22Rv1 (cell line): ENCODE data around the gene AUTS2.

Experiments
- ZFX ChIP-seq: fragments of 450-650 bp; IDR thresholded peaks from 2 replicates; pipeline ENCODE4 v1.6.1; 2017; ENCODE audit warnings: antibody characterized with exemption, borderline replicate concordance
- TF ChIP-seq, protein P1 (sequence below): fragments of 450-650 bp; IDR thresholded peaks from 2 replicates; pipeline ENCODE4 v1.5.1; 2017; ENCODE audit warnings: mild to moderate bottlenecking

DNA sequence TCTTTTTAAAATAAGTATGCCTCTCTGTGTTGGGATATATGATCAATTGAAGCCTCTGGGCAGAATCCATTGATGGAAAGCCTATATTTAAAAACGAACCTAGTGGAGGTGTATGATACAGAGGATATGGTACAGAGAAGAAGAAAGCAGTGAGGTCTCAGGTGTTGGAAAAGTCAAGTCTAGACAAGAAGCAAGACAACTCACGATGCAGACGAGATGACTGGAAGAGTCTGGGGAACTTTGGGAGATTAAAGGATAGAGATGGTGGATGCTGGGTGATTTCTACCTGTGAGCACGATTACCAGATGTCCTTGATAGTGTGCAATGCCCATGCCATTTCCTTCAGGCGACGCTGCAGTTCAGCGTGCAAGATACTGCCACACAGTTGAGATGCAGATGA, 1009.0 kb downstream of the AUTS2 start:
- TF ChIP-seq, protein P1, sequence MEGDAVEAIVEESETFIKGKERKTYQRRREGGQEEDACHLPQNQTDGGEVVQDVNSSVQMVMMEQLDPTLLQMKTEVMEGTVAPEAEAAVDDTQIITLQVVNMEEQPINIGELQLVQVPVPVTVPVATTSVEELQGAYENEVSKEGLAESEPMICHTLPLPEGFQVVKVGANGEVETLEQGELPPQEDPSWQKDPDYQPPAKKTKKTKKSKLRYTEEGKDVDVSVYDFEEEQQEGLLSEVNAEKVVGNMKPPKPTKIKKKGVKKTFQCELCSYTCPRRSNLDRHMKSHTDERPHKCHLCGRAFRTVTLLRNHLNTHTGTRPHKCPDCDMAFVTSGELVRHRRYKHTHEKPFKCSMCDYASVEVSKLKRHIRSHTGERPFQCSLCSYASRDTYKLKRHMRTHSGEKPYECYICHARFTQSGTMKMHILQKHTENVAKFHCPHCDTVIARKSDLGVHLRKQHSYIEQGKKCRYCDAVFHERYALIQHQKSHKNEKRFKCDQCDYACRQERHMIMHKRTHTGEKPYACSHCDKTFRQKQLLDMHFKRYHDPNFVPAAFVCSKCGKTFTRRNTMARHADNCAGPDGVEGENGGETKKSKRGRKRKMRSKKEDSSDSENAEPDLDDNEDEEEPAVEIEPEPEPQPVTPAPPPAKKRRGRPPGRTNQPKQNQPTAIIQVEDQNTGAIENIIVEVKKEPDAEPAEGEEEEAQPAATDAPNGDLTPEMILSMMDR: no peak
- TF ChIP-seq ZFX: no peak
